Measurements from ENCODE around the gene SPATA16. TPM values are rescaled to one million over a fixed set of nuclear protein-coding genes. Genes with fewer than 3 reads are reported as not detected.

Gene SPATA16
- total RNA-seq, 4 donors from 2014 or later: not detected

- Histone ChIP-seq H3K27me3 (no peaks in the 10 kb centered on the region), H3K4me1 (no peaks in the 10 kb centered on the region), H3K27ac (no peak overlapping the region), H3K4me3 (no peak overlapping the region), H3K9me3 (peaks cover 0 to 6% (median 0%) of the 10 kb centered on the region in 3 donors), H3K36me3 (no peaks in the 10 kb centered on the region)
- DNase-seq: no peak
- intact Hi-C loops (cut with DNase I): no loop called here
- no peak for TF ChIP-seq POLR2A (IDR thresholded peaks at IDR 0.05)
- no peak for TF ChIP-seq CTCF (IDR thresholded peaks at IDR 0.05)
- WGBS, 2 donors: 80% methylated on average over 1 of the region's 1 CpG; no CpG with 5 or more reads in 1 of the 2 donors
Observed at GRCh38 chr3:173103469-173103868, 37.6 kb downstream of the SPATA16 start.

- peaks cover 0 to 6% (median 0%) of the 10 kb centered on the region in 3 donors for H3K9me3 ChIP-seq
- TF ChIP-seq POLR2A (IDR thresholded peaks at IDR 0.05) (no peak), CTCF (IDR thresholded peaks at IDR 0.05) (no peak)
- no peak overlapping the region for H3K27ac ChIP-seq
- no peaks in the 10 kb centered on the region for H3K4me1 ChIP-seq
- intact Hi-C loops (cut with DNase I): no loop called here
- no peaks in the 10 kb centered on the region for H3K36me3 ChIP-seq
- WGBS, 2 donors: 45 to 68% methylated on average over 1 of the region's 1 CpG
- no peak for DNase-seq
- no peaks in the 10 kb centered on the region for H3K27me3 ChIP-seq
- no peak overlapping the region for H3K4me3 ChIP-seq
Observed at GRCh38 chr3:173098959-173099358, 42.1 kb downstream of the SPATA16 start.

- DNase-seq: no peak
- intact Hi-C loops (cut with DNase I): no loop called here
- no peak for TF ChIP-seq POLR2A (IDR thresholded peaks at IDR 0.05)
- no peak for TF ChIP-seq CTCF (IDR thresholded peaks at IDR 0.05)
- Histone ChIP-seq H3K27ac (no peak overlapping the region), H3K27me3 (no peaks in the 10 kb centered on the region), H3K9me3 (no peaks in the 10 kb centered on the region), H3K4me1 (no peaks in the 10 kb centered on the region), H3K36me3 (no peaks in the 10 kb centered on the region), H3K4me3 (no peak overlapping the region)
- 56 to 58% methylated on average over 4 of the region's 4 CpGs for WGBS, 2 donors
Observed at GRCh38 chr3:173096994-173097785, 43.8 kb downstream of the SPATA16 start.

- no peaks in the 10 kb centered on the region for H3K36me3 ChIP-seq
- H3K4me1 ChIP-seq: no peaks in the 10 kb centered on the region
- 76 to 79% methylated on average over 3 of the region's 3 CpGs for WGBS, 2 donors
- no peak overlapping the region for H3K4me3 ChIP-seq
- no peaks in the 10 kb centered on the region for H3K27me3 ChIP-seq
- intact Hi-C loops (cut with DNase I): no loop called here
- H3K9me3 ChIP-seq: no peaks in the 10 kb centered on the region
- H3K27ac ChIP-seq: no peak overlapping the region
- TF ChIP-seq POLR2A (IDR thresholded peaks at IDR 0.05): no peak
- TF ChIP-seq CTCF (IDR thresholded peaks at IDR 0.05): no peak
- DNase-seq: no peak
Observed at GRCh38 chr3:173096140-173096539, 44.9 kb downstream of the SPATA16 start.

- intact Hi-C loops (cut with DNase I): no loop called here
- Histone ChIP-seq H3K27me3 (no peaks in the 10 kb centered on the region), H3K27ac (no peak overlapping the region), H3K9me3 (no peaks in the 10 kb centered on the region), H3K4me3 (no peak overlapping the region), H3K36me3 (no peaks in the 10 kb centered on the region), H3K4me1 (no peaks in the 10 kb centered on the region)
- no peak for TF ChIP-seq POLR2A (IDR thresholded peaks at IDR 0.05)
- no peak for TF ChIP-seq CTCF (IDR thresholded peaks at IDR 0.05)
- DNase-seq: no peak
- 54 to 62% methylated on average over 1 of the region's 1 CpG for WGBS, 2 donors
Observed at GRCh38 chr3:173092038-173092437, 49.0 kb downstream of the SPATA16 start.
